ENCODE measurements around the gene SCN9A.

Gene SCN9A

GRCh38 chr2:166239548-166239947 is 136.2 kb downstream of the SCN9A start:
- no peaks in the 10 kb centered on the region for H3K79me2 ChIP-seq (ENCODE audit: control insufficient read depth, low read length)
- H3K27me3 ChIP-seq (ENCODE audit: control insufficient read depth, low read length): no peaks in the 10 kb centered on the region
- no peaks in the 10 kb centered on the region for H4K20me1 ChIP-seq (ENCODE audit: control insufficient read depth, insufficient read depth, low read depth, low read length)
- no peak overlapping the region for H3K4me2 ChIP-seq (ENCODE audit: low read length)
- TF ChIP-seq CTCF (IDR thresholded peaks at IDR 0.05; ENCODE audit: low read depth, low read length, poor library complexity, severe bottlenecking) (no peak), EZH2phosphoT487 (IDR thresholded peaks at IDR 0.05; ENCODE audit: borderline replicate concordance, low read length) (no peak)
- H3K36me3 ChIP-seq (ENCODE audit: control insufficient read depth, low read length): no peaks in the 10 kb centered on the region
- no peaks in the 10 kb centered on the region for H3K4me1 ChIP-seq (ENCODE audit: control insufficient read depth, low read length)
- H3K27ac ChIP-seq (ENCODE audit: low read depth, low read length): no peak overlapping the region
- H3F3A ChIP-seq (ENCODE audit: control insufficient read depth, insufficient read depth): no peaks in the 10 kb centered on the region
- H3K4me3 ChIP-seq (ENCODE audit: low read length): no peak overlapping the region
- no peaks in the 10 kb centered on the region for H3K9me2 ChIP-seq (replicated peaks; ENCODE audit: control insufficient read depth, low read length)
- no peaks in the 10 kb centered on the region for H3K9me3 ChIP-seq (ENCODE audit: control insufficient read depth, insufficient read depth, low read length)

GRCh38 chr2:166238176-166238575 is 137.6 kb downstream of the SCN9A start:
- no peaks in the 10 kb centered on the region for H3K79me2 ChIP-seq (ENCODE audit: control insufficient read depth, low read length)
- no peak for TF ChIP-seq CTCF (IDR thresholded peaks at IDR 0.05; ENCODE audit: low read depth, low read length, poor library complexity, severe bottlenecking)
- no peak for TF ChIP-seq EZH2phosphoT487 (IDR thresholded peaks at IDR 0.05; ENCODE audit: borderline replicate concordance, low read length)

GRCh38 chr2:166234112-166234846 is 141.5 kb downstream of the SCN9A start:
- no peaks in the 10 kb centered on the region for H3K4me1 ChIP-seq (ENCODE audit: control insufficient read depth, low read length)
- no peaks in the 10 kb centered on the region for H3K27me3 ChIP-seq (ENCODE audit: control insufficient read depth, low read length)
- H3K9me3 ChIP-seq (ENCODE audit: control insufficient read depth, insufficient read depth, low read length): no peaks in the 10 kb centered on the region
- H3K4me3 ChIP-seq (ENCODE audit: low read length): no peak overlapping the region
- TF ChIP-seq EZH2phosphoT487 (IDR thresholded peaks at IDR 0.05; ENCODE audit: borderline replicate concordance, low read length) (no peak), CTCF (IDR thresholded peaks at IDR 0.05; ENCODE audit: low read depth, low read length, poor library complexity, severe bottlenecking) (no peak)
- H3F3A ChIP-seq (ENCODE audit: control insufficient read depth, insufficient read depth): no peaks in the 10 kb centered on the region
- no peaks in the 10 kb centered on the region for H3K79me2 ChIP-seq (ENCODE audit: control insufficient read depth, low read length)
- no peaks in the 10 kb centered on the region for H4K20me1 ChIP-seq (ENCODE audit: control insufficient read depth, insufficient read depth, low read depth, low read length)
- H3K27ac ChIP-seq (ENCODE audit: low read depth, low read length): no peak overlapping the region
- no peaks in the 10 kb centered on the region for H3K9me2 ChIP-seq (replicated peaks; ENCODE audit: control insufficient read depth, low read length)
- H3K4me2 ChIP-seq (ENCODE audit: low read length): no peak overlapping the region
- no peaks in the 10 kb centered on the region for H3K36me3 ChIP-seq (ENCODE audit: control insufficient read depth, low read length)

More at GRCh38 chr2:166238176-166238575, 137.6 kb downstream of the SCN9A start:
- Histone ChIP-seq H3K9me2 (replicated peaks; ENCODE audit: control insufficient read depth, low read length) (no peaks in the 10 kb centered on the region), H3K36me3 (ENCODE audit: control insufficient read depth, low read length) (no peaks in the 10 kb centered on the region), H3K27me3 (ENCODE audit: control insufficient read depth, low read length) (no peaks in the 10 kb centered on the region), H3K9me3 (ENCODE audit: control insufficient read depth, insufficient read depth, low read length) (no peaks in the 10 kb centered on the region), H3K4me2 (ENCODE audit: low read length) (no peak overlapping the region), H4K20me1 (ENCODE audit: control insufficient read depth, insufficient read depth, low read depth, low read length) (no peaks in the 10 kb centered on the region), H3K27ac (ENCODE audit: low read depth, low read length) (no peak overlapping the region), H3K4me1 (ENCODE audit: control insufficient read depth, low read length) (no peaks in the 10 kb centered on the region), H3K4me3 (ENCODE audit: low read length) (no peak overlapping the region), H3F3A (ENCODE audit: control insufficient read depth, insufficient read depth) (no peaks in the 10 kb centered on the region)
